ENCODE measurements around the gene CIB2.

The CIB2 gene

DNA sequence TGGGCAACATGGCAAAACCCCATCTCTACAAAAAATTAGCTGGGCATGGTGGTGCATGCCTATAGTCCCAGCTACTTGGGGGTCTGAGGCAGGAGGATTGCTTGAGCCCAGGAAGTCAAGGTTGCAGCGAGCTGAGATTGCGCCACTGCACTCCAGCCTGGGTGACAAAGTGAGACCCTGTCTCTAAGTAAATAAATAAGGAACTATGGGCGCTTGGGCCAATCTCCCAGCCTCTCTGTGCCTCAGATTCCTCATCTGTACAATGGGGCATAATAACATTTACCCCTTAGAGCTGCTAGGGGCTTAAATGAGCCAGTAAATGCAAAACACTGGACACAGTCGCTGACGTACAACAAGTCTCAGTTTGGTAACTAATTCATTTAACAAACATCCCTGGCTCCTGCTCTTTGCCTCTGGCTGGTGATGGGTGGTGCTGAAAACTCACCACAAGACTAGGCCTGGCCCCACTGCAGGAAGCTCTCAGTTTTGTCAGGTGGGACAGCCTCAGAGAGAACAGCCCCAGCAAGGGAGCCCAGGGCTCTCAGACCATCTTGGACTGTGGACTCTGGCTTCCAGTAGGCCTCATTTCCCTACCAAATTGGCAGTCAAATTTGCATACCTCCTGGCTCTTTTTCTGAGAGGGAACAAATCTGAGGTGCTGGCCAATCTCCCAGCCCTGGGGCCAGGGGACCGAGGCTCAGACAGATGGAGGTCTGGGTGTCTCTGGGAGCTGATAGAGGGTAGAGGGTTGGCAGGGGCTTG lies 47.4 kb downstream of the CIB2 start:
- no peak for DNase-seq (ENCODE audit: low spot score)

DNA sequence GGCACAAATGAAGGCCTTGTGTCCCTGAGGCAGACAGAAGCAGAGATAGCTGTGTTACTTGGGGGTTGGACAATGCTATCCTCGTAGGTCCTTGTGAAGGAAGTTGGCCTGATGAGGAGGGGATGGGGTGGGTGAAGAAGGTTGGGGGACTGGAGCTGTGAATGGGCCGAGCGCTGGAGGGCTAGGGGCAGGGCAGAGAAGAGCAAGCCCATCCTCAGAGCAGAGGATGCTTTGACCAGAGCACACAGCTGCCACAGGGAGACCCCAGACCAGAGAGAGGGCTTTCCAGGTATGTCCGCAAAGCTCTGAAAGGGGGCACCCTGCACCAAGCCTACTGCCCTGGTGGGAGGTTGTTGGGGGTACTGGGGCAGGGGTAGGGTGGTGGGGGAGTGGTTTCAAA lies 48.1 kb downstream of the CIB2 start:
- DNase-seq (ENCODE audit: low spot score) = no peak

DNA sequence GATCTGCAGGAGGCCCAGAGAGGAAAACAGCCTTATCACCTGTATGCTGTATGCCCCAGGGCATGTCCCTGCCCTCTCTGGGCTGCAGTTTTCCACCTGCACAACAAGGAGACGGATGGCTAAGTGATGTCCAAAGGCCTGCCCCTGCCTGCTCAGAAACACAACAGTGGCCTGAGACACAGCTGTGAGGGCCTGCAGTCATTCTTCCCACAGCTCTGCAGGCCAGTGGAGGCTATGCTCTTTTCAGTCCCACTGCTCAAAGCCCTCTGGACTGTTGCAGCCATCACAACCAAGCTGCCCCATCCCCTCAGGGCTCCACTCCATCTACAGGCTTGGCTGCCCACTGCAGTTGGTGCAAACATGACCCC lies 48.5 kb downstream of the CIB2 start:
- DNase-seq (ENCODE audit: low spot score) = no peak

DNA sequence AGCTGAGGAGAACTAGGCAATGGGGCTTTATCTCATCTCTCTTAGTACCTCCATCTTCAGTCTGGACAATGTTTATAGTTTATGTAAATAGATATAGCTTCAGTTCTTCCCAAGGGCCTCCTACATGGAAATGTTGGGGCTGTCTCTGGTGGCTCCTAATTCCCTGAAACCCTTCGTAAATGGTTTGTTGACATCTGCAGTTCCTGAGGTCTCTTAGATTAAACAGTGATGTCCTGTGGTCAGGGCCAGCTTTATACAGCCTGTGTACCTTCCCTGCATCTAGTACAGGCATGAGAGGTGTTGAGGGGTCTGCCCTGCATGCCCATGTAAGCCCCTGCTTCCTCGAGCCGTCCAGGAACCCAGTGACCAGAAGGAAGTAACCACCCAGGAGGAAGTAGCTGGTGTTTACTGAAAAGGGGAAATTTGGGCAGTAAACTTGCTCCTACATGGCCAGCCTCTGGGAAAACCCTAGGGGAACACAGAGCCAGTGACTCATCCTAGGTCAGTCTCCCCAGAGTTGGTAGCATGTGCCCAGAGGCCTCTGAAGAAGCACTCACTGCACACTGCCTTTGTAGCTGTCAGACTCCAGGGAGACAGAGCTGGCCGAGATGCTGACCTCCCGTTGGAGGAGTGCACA lies 49.0 kb downstream of the CIB2 start:
- no peak for DNase-seq (ENCODE audit: low spot score)

DNA sequence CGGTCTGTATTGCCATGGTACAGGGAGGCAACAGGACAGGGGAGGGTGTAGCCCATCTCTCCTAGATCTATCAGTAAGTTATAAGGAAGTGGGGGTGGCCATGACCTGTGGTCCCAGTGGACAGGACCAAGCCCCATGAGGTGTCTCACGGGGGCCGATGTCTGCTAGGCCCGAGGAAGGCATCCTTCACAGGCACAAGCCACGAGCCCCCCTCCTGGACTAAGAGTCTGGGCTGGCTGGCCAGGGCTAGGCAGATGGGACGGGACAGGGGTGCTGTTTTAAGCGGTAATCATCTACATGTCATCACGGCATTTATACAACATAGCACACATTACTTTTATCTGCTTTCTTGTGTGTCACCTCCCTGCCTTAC lies 51.2 kb downstream of the CIB2 start:
- no peak for DNase-seq (ENCODE audit: low spot score)

- peak; percentile 28 for DNase-seq (ENCODE audit: low spot score)
Measured at GRCh38 chr15:78079298-78080087, 51.8 kb downstream of the CIB2 start.

- DNase-seq (ENCODE audit: low spot score) = no peak
Measured at GRCh38 chr15:78077871-78078210, 53.4 kb downstream of the CIB2 start.

DNA sequence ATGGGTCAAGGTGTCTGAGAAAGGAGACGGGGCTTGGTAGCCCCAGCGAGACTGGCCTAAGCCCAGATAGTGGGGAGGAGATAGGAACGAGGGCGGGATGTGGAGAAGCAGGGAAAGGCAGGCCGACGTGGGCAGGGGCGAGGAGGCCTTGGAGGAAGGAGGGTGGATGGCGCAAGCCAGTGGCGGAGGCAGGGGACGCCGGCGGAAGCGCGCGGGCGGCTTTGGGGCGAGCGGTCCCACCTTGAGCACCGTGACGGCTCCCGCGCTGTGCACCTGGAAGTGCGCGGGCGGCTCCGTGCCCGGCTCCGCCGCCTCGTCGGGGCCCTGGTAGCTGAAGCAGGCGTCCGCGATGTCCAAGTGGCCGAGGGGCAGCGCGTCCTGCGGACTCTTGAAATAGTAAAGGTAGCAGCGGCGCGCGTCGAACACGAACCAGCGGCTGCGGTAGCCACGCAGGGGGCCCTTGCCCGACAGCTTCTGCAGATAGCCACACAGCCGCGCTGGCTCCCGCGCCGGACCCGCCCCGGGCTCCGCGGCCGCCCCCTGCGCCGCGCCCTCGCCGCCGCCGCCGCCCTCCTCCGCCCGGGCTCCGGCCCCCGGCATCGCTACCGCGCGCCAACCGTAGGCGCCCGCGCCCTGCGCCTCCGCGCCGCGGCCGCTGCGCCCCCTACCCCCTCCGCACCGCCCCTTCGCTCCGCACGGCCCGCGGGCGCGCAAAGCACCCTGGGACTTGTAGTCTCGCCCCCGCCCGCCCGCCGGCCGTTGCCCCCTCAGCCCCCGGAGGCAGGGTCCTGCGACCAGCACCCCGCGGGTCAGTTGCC lies 54.0 kb downstream of the CIB2 start, which contains the start of gene TBC1D2B:
TSS of gene TBC1D2B (minus strand) at position 659 of the 818 bp plus-strand sequence. CDS start at position 600, 59 bp downstream.
- peak; percentile 57 for DNase-seq (ENCODE audit: low spot score)

DNA sequence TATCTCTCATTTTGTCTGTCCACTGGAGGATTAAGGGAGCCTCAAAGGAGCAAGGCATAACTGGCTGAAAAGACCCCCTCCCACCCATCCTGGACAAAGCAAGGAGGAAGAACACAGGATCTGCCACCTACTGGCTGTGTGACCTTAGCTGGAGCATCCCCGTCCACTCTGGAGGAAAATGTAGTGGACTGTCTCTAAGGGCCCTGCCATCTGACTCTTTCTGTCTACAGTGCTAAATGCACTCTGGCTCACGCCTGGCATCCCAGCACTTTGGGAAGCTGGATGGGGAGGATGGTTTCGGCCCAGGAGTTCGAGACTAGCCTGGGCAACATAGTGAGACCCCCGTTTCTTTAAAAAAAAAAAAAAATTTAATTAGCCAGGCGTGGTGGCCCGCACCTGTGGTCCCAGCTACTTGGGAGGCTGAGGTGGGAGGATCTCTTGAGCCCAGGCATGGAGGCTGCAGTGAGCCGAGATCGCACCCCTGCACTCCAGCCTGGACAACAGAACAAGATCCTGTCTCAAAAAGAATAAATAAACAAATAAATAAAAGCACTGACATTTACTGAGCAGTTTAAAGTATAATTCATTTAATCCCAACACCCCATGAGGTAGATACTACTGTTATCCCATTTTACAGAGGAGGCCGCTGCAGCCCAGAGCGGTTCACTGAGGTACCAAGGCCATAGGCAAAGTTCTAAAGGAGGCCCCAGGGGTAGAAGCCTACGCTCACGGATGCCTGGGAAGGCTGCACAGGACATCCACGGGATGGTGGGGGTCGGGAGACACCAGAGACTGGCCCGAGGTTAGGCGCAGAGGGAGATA lies 54.8 kb downstream of the CIB2 start:
- no peak for DNase-seq (ENCODE audit: low spot score)

- peak; percentile 72 for DNase-seq (ENCODE audit: low spot score)
Measured at GRCh38 chr15:78075490-78076230, 55.6 kb downstream of the CIB2 start.

DNA sequence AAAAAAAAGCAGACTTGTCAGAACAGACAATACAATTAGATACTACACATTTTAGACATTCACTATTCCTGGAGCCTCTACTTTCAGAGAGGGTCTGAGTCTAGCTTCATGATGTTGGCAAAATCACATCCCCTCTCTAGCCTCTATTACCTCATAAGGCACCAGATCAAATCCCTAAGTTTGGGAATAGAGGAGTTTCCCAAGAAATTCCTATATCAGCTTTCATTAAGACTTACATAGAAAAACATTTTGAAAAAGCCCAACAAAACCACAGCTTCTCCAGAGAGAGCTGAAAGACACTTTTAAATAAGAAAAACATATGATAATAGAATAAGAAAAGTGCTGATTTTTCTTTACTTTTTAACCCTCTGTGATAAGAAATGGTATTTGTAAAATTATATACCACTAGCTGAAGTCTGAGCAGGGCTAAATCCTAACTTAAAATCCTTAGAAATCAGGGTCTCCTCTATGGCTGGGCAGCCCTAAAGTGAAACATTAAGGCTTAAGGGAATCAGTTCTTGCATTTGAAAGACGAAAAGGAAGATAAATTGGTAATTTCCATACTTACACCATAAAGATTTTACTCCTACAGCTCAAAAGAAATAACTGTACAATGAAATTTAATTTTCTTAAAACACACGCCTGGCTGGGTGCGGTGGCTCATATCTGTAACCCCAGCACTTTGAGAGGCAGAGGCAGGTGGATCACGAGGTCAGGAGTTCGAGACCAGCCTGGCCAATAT lies 58.0 kb downstream of the CIB2 start:
- DNase-seq (ENCODE audit: low spot score) = no peak

DNA sequence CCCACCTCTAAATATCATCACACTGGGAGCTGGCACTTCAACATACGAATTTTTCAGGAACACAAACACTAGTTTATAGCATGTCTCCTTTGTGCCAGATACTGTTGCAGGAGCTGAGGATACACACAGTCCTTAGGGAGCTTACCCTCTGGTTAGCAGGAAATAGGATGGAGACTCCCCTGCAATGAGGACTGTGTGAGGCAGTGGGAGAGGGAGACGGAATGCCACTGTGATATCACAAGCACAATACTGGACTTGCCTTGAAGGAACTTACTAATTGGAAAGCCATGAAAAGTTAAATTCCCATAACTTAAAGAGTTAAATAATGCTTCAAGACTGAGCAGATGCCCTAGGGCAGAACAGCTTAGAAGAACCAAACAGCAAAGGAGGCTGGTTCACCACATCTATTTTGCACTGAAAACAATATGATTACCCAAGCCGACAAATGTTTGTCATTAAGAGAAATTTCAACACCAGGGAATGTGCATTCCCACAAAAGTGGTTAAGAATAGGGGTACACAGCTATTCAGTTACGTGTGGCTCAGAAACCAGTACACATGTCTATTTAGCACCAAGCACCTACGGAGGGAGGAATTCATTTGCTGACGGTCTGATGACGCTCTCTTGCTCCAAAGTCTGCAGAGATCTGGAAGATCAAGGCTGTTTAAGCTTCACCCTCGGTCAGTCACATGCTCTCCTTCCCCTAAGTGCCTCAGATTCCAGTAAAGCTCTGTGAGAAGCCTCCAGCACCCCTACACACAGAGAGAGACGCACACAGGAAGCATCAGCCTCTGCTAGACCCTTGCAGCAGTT lies 59.0 kb downstream of the CIB2 start:
- no peak for DNase-seq (ENCODE audit: low spot score)

DNA sequence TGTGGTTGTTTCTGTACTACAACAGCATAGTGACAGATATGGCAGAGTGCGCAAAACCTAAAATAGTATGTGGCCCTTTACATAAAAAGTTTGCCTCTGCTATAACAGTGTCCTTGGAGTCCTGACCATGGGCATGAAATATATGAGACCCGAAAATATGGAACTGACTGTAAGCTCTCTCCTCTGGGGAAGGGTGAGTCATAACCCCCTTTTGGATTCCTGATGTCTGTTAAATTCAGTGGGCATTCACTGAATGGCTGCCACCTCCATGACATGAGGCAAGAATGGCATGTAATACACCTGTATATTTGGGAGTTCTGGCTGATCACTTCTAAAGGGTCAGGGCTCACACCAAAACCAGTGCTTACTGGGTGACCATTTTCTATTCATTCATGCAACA lies 59.9 kb downstream of the CIB2 start:
- no peak for DNase-seq (ENCODE audit: low spot score)

DNA sequence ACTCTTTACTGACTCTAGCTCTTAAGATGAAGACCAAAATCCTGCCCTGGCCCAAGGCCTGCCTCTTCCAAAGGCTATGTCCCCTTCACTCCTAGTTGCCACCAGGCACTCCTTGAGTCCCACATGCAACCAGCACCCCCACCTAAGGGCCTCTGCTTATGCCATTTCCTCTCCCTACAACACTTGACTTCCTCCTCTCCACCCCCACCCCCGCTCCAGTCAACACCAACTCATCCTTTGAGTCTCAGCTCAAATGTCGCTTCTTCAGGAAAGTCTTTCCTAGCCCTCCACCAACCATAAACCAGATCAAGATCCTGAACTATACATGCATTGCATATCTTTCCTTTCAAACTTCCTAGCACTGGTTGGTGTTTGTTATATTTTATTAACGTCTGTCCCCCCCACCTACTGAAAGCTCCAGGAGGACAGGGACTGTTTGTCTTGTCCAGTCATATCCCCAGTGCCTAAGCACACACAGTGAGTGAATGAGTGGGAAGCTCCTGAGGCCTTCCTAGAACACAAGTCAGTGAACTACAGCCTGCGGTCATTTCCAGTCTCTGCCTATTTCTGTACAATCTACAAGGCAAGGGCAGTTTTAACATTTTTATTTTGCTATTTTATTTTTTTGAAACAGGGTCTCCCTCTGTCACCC lies 61.1 kb downstream of the CIB2 start:
- DNase-seq (ENCODE audit: low spot score) = no peak

DNA sequence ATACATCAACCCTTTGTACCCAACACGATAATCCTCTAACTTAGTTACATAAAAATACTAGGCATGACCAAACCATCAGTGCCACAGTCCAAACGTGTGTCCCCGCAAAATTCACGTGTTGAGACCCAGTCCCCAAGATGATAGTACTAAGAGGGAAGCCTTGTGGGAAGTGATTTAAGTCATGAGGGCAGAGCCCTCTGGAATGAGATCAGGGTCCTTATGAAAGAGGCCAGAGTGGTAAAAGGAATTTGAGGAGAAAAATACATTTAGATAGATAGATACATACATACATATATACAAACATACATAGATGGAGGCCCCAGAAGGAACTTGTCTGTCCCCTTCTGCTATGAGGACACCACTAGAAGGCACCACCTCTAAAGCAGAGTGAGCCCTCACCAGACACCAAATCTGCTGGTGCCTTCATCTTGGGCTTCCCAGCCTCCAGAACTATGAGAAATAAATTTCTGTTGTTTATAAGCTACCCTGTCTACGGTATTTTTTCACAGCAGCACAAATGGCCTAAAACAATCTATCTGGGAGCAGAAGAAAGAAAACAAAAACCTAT lies 61.7 kb downstream of the CIB2 start:
- DNase-seq (ENCODE audit: low spot score) = no peak

DNA sequence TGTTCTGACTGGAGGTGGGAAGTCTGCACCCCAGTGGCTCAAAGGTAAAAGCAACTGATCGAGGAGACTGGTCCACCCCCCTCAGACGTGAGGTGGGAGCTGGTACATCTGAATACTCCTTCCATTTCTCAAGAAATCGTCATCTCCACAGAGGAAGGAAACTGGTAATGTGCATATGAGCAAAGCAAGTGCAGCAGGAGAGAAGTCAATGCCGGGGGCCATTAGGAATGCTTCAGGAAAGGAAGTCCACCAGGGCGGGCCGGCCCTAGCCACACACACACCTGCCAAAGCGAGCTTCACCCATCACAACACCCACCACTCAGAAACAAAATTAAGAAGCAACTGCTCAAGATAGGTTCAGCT lies 62.2 kb downstream of the CIB2 start:
- DNase-seq (ENCODE audit: low spot score) = no peak

DNA sequence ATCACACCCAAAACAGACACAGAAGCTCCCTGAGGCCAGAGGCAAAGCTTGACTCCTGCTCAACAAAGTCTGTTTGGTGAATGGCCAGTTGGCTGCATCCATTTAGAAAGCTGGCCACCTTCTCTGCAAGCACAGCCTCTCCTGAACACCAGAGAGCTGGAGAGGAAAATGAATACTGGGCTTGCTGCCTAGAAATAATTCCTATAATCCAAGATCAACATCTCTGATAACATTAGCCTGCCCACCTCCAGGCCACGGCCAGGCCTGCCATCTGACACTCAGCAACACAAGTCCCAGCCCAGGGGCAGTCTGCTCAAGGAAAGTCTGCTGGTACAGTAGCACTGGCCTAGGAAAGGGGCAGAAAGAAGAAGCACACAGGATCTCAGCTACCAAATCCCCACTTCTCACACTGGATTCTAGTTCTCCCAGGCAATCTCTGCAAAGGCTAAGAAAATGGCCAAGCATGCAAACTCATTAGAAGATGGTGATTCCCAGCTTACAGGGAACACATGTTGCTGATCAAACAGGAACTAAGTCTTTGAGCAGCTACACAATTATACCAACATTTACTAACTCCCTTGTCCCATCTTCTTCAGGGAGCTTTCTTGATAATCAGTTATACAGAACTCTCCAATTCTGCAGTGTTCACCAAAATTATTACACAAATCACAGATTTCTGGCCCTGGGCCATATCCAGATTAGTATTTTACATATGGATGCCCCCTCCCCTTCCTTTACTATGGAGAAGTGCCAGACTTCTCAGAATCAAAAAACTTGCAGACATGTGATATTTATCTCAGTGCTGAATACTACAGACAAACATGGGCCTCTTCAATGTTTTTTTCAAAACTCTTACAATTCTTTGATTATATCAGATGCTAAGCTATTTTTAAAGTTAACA lies 63.7 kb downstream of the CIB2 start:
- no peak for DNase-seq (ENCODE audit: low spot score)
